GM23338 (cell line): ENCODE data around the gene TAF3. TPM values are rescaled to one million over a fixed set of nuclear protein-coding genes. Genes with fewer than 3 reads are reported as not detected.

ENCODE experiments used
- ATAC-seq: fragments of 200-7000 bp; cut with Tn5 transposase; 3 replicates; pipeline ENCODE4 v1.9.1; 2020
- DNase-seq: peaks from one replicate; pipeline ENCODE4 v3.0.0-alpha.2; 2015; ENCODE audit warnings: low spot score
- H2AFZ ChIP-seq: fragments of 200-600 bp; sonication (generic); 2 replicates; pipeline ENCODE4 v1.8.0; 2016; ENCODE audit warnings: antibody characterized with exemption, mild to moderate bottlenecking, moderate library complexity
- H3F3A ChIP-seq: fragments of 200-600 bp; sonication (generic); replicated peaks from 2 replicates; pipeline ENCODE4 v1.8.0; 2017; ENCODE audit warnings: antibody characterized with exemption, mixed run types, low read depth
- H3K27ac ChIP-seq: fragments of 200-600 bp; sonication (generic); 2 replicates; pipeline ENCODE4 v1.6.1; 2016; ENCODE audit warnings: low read depth
- H3K27me3 ChIP-seq: fragments of 200-600 bp; sonication (generic); 2 replicates; pipeline ENCODE4 v1.8.0; 2016; ENCODE audit warnings: mild to moderate bottlenecking, mixed run types, moderate library complexity; ENCODE audit not compliant: insufficient read depth
- H3K36me3 ChIP-seq: fragments of 200-600 bp; sonication (generic); 2 replicates; pipeline ENCODE4 v1.8.0; 2016; ENCODE audit warnings: mild to moderate bottlenecking; ENCODE audit not compliant: insufficient read depth
- H3K4me1 ChIP-seq: fragments of 200-600 bp; sonication (generic); 2 replicates; pipeline ENCODE4 v1.8.0; 2016; ENCODE audit warnings: mild to moderate bottlenecking, moderate library complexity; ENCODE audit not compliant: insufficient read depth
- H3K4me2 ChIP-seq: fragments of 200-600 bp; sonication (generic); 2 replicates; pipeline ENCODE4 v1.7.1; 2017; ENCODE audit warnings: mixed run types
- H3K4me3 ChIP-seq: fragments of 200-600 bp; sonication (generic); 2 replicates; pipeline ENCODE4 v1.6.1; 2016; ENCODE audit warnings: mixed run types
- H3K79me2 ChIP-seq: fragments of 200-600 bp; sonication (generic); replicated peaks from 2 replicates; pipeline ENCODE4 v1.8.0; 2017; ENCODE audit warnings: mild to moderate bottlenecking; ENCODE audit not compliant: insufficient read depth
- H3K9me2 ChIP-seq: fragments of 200-600 bp; sonication (generic); 2 replicates; pipeline ENCODE4 v1.8.0; 2017; ENCODE audit not compliant: insufficient read depth
- H4K20me1 ChIP-seq: fragments of 200-600 bp; sonication (generic); replicated peaks from 2 replicates; pipeline ENCODE4 v1.8.0; 2017; ENCODE audit warnings: mild to moderate bottlenecking; ENCODE audit not compliant: insufficient read depth
- H3K27ac Mint-ChIP-seq: 2 replicates; pipeline ENCODE4 v1.8.0; 2020; ENCODE audit warnings: inconsistent platforms, mild to moderate bottlenecking, moderate library complexity, mixed read lengths
- H3K27me3 Mint-ChIP-seq: 3 replicates; pipeline ENCODE4 v1.8.0; 2022; ENCODE audit warnings: low read depth, mild to moderate bottlenecking, moderate library complexity, mixed read lengths, inconsistent platforms; ENCODE audit not compliant: insufficient read depth, poor library complexity
- H3K36me3 Mint-ChIP-seq: 3 replicates; pipeline ENCODE4 v1.8.0; 2021; ENCODE audit warnings: low read depth, mild to moderate bottlenecking, inconsistent platforms, moderate library complexity, mixed read lengths
- H3K4me1 Mint-ChIP-seq: 3 replicates; pipeline ENCODE4 v1.8.0; 2020; ENCODE audit warnings: mild to moderate bottlenecking, inconsistent platforms, mixed read lengths
- H3K4me3 Mint-ChIP-seq: 3 replicates; pipeline ENCODE4 v1.8.0; 2021; ENCODE audit warnings: moderate library complexity, mild to moderate bottlenecking, inconsistent platforms, mixed read lengths
- H3K9me3 Mint-ChIP-seq: 3 replicates; pipeline ENCODE4 v1.8.0; 2020; ENCODE audit warnings: moderate library complexity, mild to moderate bottlenecking, inconsistent platforms, mixed read lengths
- CREB1 ChIP-seq: fragments of 250-450 bp; sonication (Bioruptor Pico); IDR thresholded peaks from 2 replicates; pipeline ENCODE4 v1.5.0; 2020; ENCODE audit warnings: low read depth, mild to moderate bottlenecking, moderate library complexity
- EZH2 ChIP-seq: fragments of 200-600 bp; sonication (generic); IDR thresholded peaks from one replicate; pipeline ENCODE4 v1.8.0; 2017; ENCODE audit warnings: antibody characterized with exemption, mild to moderate bottlenecking, low read depth; ENCODE audit not compliant: unreplicated experiment
- EZH2phosphoT487 ChIP-seq: fragments of 200-600 bp; sonication (generic); IDR thresholded peaks from one replicate; pipeline ENCODE4 v1.8.1; 2018; ENCODE audit warnings: antibody characterized with exemption; ENCODE audit not compliant: unreplicated experiment
- JUNB ChIP-seq: IDR thresholded peaks from one replicate; pipeline ENCODE4 v1.6.1; 2016; ENCODE audit warnings: antibody characterized with exemption; ENCODE audit not compliant: unreplicated experiment
- NANOG ChIP-seq: IDR thresholded peaks from 2 replicates; pipeline ENCODE4 v1.6.1; 2016; ENCODE audit warnings: antibody characterized with exemption, borderline replicate concordance
- POLR2AphosphoS5 ChIP-seq: IDR thresholded peaks from 2 replicates; pipeline ENCODE4 v1.6.1; 2016; ENCODE audit warnings: antibody characterized with exemption, low read depth
- STAT1 ChIP-seq: IDR thresholded peaks from one replicate; pipeline ENCODE4 v1.6.1; 2016; ENCODE audit warnings: antibody characterized with exemption; ENCODE audit not compliant: unreplicated experiment
- ZNF114 ChIP-seq: fragments of 250-450 bp; sonication (Bioruptor Pico); IDR thresholded peaks from 2 replicates; pipeline ENCODE4 v1.5.0; 2020; ENCODE audit warnings: mild to moderate bottlenecking, moderate library complexity
- ZNF331 ChIP-seq: fragments of 250-450 bp; sonication (Bioruptor Pico); IDR thresholded peaks from 2 replicates; pipeline ENCODE4 v1.5.0; 2020; ENCODE audit warnings: low read depth, mild to moderate bottlenecking, moderate library complexity
- polyA plus RNA-seq: library from polyadenylated mRNA; unstranded; fragments of >200 nt; fragmentation: Nextera tagmentation; extraction: Ambion mirVana; gene quantifications from 2 replicates; pipeline ENCODE4 v1.2.1, GENCODE V29; 2016
- total RNA-seq: library from RNA; depleted of rRNA; stranded (reverse); fragments of >200 nt; shearing (Covaris generic); gene quantifications from 2 replicates; pipeline ENCODE4 v1.2.3, GENCODE V29; 2014
- TF ChIP-seq, protein P1 (sequence below): IDR thresholded peaks from 2 replicates; pipeline ENCODE4 v1.6.1; 2016; ENCODE audit warnings: antibody characterized with exemption
- TF ChIP-seq, protein P2 (sequence below), 2 experiments: fragments of 200-600 bp in 1 of 2; sonication (generic) in 1 of 2; conservative IDR thresholded peaks; 2 replicates each; pipeline versions ENCODE4 v1.5.1 to v1.6.1; 2016 to 2017; ENCODE audit warnings: antibody characterized with exemption in 2 of 2, low read depth in 2 of 2, mild to moderate bottlenecking in 2 of 2, moderate library complexity in 1 of 2
- TF ChIP-seq, protein P3 (sequence below): IDR thresholded peaks from one replicate; pipeline ENCODE4 v1.6.1; 2018; ENCODE audit warnings: antibody characterized with exemption; ENCODE audit not compliant: unreplicated experiment
- TF ChIP-seq, protein P4 (sequence below): fragments of 250-450 bp; sonication (Bioruptor Pico); IDR thresholded peaks from 2 replicates; pipeline ENCODE4 v1.5.0; 2020; ENCODE audit warnings: mild to moderate bottlenecking, moderate library complexity

The TAF3 gene
- total and polyA plus RNA-seq, 2 experiments from 2014 or later, result 6.4 to 15.2 TPM

DNA sequence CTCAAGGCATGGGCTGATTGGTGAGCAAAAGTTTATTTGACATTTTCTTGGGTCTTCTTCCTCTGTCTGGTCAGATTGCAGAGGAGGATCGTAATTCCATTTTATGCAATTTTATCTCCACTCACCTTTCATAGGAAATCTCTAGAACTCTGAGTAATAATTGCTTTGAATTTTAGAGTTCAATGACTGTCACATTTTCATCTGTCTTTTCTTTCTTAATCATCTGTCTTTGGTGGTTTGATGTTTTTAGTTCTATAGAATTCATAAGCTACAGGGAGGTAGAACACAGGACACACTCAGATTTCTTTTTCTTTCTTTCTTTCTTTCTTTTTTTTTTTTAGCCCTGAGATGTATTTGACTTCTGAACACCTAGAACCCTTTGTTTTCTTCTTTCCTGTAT lies 247.8 kb downstream of the TAF3 start:
- Histone ChIP-seq H2AFZ (no peak overlapping the region), H3K36me3 (no peaks in the 10 kb centered on the region), H4K20me1 (no peaks in the 10 kb centered on the region), H3K27me3 (peaks cover 60% of the 10 kb centered on the region), H3K4me1 (peaks cover 36% of the 10 kb centered on the region), H3K4me3 (no peak overlapping the region), H3K27ac (no peak overlapping the region), H3F3A (peaks cover 6% of the 10 kb centered on the region; the same call in 1 of the 2 replicates), H3K9me2 (no peaks in the 10 kb centered on the region), H3K79me2 (no peaks in the 10 kb centered on the region), H3K4me2 (peak overlapping the region; percentile 75)
- Mint-ChIP-seq H3K4me3 (no peak overlapping the region), H3K4me1 (peaks cover 47% of the 10 kb centered on the region), H3K27ac (no peak overlapping the region), H3K36me3 (no peaks in the 10 kb centered on the region), H3K9me3 (no peaks in the 10 kb centered on the region), H3K27me3 (peaks cover 53% of the 10 kb centered on the region)
- no peak for TF ChIP-seq NANOG
- TF ChIP-seq, protein P1, sequence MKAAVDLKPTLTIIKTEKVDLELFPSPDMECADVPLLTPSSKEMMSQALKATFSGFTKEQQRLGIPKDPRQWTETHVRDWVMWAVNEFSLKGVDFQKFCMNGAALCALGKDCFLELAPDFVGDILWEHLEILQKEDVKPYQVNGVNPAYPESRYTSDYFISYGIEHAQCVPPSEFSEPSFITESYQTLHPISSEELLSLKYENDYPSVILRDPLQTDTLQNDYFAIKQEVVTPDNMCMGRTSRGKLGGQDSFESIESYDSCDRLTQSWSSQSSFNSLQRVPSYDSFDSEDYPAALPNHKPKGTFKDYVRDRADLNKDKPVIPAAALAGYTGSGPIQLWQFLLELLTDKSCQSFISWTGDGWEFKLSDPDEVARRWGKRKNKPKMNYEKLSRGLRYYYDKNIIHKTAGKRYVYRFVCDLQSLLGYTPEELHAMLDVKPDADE, result no peak
- TF ChIP-seq, protein P2, sequence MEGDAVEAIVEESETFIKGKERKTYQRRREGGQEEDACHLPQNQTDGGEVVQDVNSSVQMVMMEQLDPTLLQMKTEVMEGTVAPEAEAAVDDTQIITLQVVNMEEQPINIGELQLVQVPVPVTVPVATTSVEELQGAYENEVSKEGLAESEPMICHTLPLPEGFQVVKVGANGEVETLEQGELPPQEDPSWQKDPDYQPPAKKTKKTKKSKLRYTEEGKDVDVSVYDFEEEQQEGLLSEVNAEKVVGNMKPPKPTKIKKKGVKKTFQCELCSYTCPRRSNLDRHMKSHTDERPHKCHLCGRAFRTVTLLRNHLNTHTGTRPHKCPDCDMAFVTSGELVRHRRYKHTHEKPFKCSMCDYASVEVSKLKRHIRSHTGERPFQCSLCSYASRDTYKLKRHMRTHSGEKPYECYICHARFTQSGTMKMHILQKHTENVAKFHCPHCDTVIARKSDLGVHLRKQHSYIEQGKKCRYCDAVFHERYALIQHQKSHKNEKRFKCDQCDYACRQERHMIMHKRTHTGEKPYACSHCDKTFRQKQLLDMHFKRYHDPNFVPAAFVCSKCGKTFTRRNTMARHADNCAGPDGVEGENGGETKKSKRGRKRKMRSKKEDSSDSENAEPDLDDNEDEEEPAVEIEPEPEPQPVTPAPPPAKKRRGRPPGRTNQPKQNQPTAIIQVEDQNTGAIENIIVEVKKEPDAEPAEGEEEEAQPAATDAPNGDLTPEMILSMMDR (conservative IDR thresholded peaks at IDR 0.05; ENCODE audit: low read depth in 2 of 2), result no peak
- TF ChIP-seq ZNF114 (CRISPR knock-in tag), result no peak
- TF ChIP-seq CREB1 (CRISPR knock-in tag), result no peak
- TF ChIP-seq ZNF331 (CRISPR knock-in tag), result no peak
- TF ChIP-seq EZH2, result no peak
- no peak for TF ChIP-seq STAT1
- TF ChIP-seq JUNB, result no peak
- TF ChIP-seq, protein P3, sequence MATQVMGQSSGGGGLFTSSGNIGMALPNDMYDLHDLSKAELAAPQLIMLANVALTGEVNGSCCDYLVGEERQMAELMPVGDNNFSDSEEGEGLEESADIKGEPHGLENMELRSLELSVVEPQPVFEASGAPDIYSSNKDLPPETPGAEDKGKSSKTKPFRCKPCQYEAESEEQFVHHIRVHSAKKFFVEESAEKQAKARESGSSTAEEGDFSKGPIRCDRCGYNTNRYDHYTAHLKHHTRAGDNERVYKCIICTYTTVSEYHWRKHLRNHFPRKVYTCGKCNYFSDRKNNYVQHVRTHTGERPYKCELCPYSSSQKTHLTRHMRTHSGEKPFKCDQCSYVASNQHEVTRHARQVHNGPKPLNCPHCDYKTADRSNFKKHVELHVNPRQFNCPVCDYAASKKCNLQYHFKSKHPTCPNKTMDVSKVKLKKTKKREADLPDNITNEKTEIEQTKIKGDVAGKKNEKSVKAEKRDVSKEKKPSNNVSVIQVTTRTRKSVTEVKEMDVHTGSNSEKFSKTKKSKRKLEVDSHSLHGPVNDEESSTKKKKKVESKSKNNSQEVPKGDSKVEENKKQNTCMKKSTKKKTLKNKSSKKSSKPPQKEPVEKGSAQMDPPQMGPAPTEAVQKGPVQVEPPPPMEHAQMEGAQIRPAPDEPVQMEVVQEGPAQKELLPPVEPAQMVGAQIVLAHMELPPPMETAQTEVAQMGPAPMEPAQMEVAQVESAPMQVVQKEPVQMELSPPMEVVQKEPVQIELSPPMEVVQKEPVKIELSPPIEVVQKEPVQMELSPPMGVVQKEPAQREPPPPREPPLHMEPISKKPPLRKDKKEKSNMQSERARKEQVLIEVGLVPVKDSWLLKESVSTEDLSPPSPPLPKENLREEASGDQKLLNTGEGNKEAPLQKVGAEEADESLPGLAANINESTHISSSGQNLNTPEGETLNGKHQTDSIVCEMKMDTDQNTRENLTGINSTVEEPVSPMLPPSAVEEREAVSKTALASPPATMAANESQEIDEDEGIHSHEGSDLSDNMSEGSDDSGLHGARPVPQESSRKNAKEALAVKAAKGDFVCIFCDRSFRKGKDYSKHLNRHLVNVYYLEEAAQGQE, result no peak
- TF ChIP-seq POLR2AphosphoS5, result no peak
- TF ChIP-seq, protein P4, sequence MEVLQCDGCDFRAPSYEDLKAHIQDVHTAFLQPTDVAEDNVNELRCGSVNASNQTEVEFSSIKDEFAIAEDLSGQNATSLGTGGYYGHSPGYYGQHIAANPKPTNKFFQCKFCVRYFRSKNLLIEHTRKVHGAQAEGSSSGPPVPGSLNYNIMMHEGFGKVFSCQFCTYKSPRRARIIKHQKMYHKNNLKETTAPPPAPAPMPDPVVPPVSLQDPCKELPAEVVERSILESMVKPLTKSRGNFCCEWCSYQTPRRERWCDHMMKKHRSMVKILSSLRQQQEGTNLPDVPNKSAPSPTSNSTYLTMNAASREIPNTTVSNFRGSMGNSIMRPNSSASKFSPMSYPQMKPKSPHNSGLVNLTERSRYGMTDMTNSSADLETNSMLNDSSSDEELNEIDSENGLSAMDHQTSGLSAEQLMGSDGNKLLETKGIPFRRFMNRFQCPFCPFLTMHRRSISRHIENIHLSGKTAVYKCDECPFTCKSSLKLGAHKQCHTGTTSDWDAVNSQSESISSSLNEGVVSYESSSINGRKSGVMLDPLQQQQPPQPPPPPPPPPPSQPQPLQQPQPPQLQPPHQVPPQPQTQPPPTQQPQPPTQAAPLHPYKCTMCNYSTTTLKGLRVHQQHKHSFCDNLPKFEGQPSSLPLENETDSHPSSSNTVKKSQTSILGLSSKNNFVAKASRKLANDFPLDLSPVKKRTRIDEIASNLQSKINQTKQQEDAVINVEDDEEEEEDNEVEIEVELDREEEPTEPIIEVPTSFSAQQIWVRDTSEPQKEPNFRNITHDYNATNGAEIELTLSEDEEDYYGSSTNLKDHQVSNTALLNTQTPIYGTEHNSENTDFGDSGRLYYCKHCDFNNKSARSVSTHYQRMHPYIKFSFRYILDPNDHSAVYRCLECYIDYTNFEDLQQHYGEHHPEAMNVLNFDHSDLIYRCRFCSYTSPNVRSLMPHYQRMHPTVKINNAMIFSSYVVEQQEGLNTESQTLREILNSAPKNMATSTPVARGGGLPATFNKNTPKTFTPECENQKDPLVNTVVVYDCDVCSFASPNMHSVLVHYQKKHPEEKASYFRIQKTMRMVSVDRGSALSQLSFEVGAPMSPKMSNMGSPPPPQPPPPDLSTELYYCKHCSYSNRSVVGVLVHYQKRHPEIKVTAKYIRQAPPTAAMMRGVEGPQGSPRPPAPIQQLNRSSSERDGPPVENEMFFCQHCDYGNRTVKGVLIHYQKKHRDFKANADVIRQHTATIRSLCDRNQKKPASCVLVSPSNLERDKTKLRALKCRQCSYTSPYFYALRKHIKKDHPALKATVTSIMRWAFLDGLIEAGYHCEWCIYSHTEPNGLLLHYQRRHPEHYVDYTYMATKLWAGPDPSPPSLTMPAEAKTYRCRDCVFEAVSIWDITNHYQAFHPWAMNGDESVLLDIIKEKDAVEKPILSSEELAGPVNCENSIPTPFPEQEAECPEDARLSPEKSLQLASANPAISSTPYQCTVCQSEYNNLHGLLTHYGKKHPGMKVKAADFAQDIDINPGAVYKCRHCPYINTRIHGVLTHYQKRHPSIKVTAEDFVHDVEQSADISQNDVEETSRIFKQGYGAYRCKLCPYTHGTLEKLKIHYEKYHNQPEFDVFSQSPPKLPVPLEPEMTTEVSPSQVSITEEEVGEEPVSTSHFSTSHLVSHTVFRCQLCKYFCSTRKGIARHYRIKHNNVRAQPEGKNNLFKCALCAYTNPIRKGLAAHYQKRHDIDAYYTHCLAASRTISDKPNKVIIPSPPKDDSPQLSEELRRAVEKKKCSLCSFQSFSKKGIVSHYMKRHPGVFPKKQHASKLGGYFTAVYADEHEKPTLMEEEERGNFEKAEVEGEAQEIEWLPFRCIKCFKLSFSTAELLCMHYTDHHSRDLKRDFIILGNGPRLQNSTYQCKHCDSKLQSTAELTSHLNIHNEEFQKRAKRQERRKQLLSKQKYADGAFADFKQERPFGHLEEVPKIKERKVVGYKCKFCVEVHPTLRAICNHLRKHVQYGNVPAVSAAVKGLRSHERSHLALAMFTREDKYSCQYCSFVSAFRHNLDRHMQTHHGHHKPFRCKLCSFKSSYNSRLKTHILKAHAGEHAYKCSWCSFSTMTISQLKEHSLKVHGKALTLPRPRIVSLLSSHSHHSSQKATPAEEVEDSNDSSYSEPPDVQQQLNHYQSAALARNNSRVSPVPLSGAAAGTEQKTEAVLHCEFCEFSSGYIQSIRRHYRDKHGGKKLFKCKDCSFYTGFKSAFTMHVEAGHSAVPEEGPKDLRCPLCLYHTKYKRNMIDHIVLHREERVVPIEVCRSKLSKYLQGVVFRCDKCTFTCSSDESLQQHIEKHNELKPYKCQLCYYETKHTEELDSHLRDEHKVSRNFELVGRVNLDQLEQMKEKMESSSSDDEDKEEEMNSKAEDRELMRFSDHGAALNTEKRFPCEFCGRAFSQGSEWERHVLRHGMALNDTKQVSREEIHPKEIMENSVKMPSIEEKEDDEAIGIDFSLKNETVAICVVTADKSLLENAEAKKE (CRISPR knock-in tag), result no peak
- no peak for TF ChIP-seq EZH2phosphoT487
- DNase-seq (no peak), ATAC-seq (no peak)
